ENCODE results near the gene HSPA9. TPM values are rescaled to one million over a fixed set of nuclear protein-coding genes. Genes with fewer than 3 reads are reported as not detected.
A peak's percentile ranks its signal among the peaks of the same experiment; 100 is the strongest.

Gene HSPA9
- total and polyA plus RNA-seq, 2 of the 8 experiments (the other 6 are each of a cell fraction or from before 2014, with no cell fraction given), result 191 to 395 TPM

- Histone ChIP-seq H3K23ac (ENCODE audit: insufficient read length) (no peak overlapping the region), H3K27me3 (replicated peaks in 1 of 4; ENCODE audit: control insufficient read depth in 3 of 4, extremely low read depth in 1 of 4, insufficient read depth in 3 of 4, low read length in 3 of 4) (no peaks in the 10 kb centered on the region), H2BK120ac (replicated peaks; ENCODE audit: low read depth, low read length) (no peak overlapping the region), H3K56ac (replicated peaks; ENCODE audit: insufficient read length, low read depth, low read length) (no peak overlapping the region), H2AK5ac (ENCODE audit: low read depth, low read length) (no peak overlapping the region), H2BK5ac (ENCODE audit: low read depth, low read length) (no peak overlapping the region), H2BK20ac (ENCODE audit: low read length) (no peak overlapping the region), H3K79me2 (ENCODE audit: control insufficient read depth in 1 of 2, insufficient read depth in 2 of 2, low read length in 2 of 2) (peaks cover 65 to 91% of the 10 kb centered on the region in 2 experiments), H3K14ac (ENCODE audit: insufficient read length) (no peak overlapping the region), H4K20me1 (replicated peaks in 1 of 2; ENCODE audit: control insufficient read depth in 1 of 2, insufficient read depth in 2 of 2, low read length in 2 of 2) (peaks cover 8 to 10% of the 10 kb centered on the region in 2 experiments), H3K36me3 (ENCODE audit: control insufficient read depth in 2 of 4, insufficient read depth in 4 of 4, low read length in 3 of 4) (peaks cover 0 to 40% (median 5%) of the 10 kb centered on the region in 4 experiments; a peak in 3 of 8 replicates), H3K27ac (ENCODE audit: low read depth, low read length) (no peak overlapping the region), H3K18ac (ENCODE audit: extremely low read depth, low read length) (no peak overlapping the region), H4K91ac (replicated peaks; ENCODE audit: insufficient read length, low read length) (no peak overlapping the region), H2AFZ (ENCODE audit: low read length) (no peak overlapping the region), H3K4me2 (ENCODE audit: insufficient read depth in 1 of 2, low read depth in 2 of 2, low read length in 2 of 2) (no peak overlapping the region), H3K23me2 (ENCODE audit: low read depth, low read length) (peaks cover 15% of the 10 kb centered on the region), H3K9me3 (ENCODE audit: insufficient read depth in 2 of 2, low read depth in 1 of 2, low read length in 1 of 2) (no peaks in the 10 kb centered on the region), H3K4ac (replicated peaks; ENCODE audit: insufficient read length, low read depth, low read length) (no peak overlapping the region), H3K9ac (replicated peaks in 1 of 4; ENCODE audit: extremely low read depth in 1 of 4, low read depth in 3 of 4, low read length in 3 of 4) (no peak overlapping the region), H2BK15ac (ENCODE audit: low read length) (no peak overlapping the region), H3K79me1 (ENCODE audit: low read depth, low read length) (peaks cover 4% of the 10 kb centered on the region; the same call in 1 of the 2 replicates), H4K8ac (ENCODE audit: extremely low read depth, insufficient read depth, low read length) (no peak overlapping the region), H4K5ac (ENCODE audit: insufficient read length, low read depth, low read length) (no peak overlapping the region), H3K4me1 (replicated peaks in 1 of 4; ENCODE audit: control insufficient read depth in 3 of 4, insufficient read depth in 4 of 4, low read length in 3 of 4) (peaks cover 0 to 13% (median 2%) of the 10 kb centered on the region in 4 experiments; a peak in 4 of 7 replicates), H3K4me3 (ENCODE audit: extremely low read depth in 1 of 4, insufficient read depth in 2 of 4, low read depth in 3 of 4, low read length in 4 of 4) (no peak overlapping the region), H2BK12ac (ENCODE audit: low read depth, low read length) (no peak overlapping the region)
- FAIRE-seq, result no peak
- ChIA-PET POLR2A (ENCODE audit: partially characterized antibody) (interaction anchor here (0.7 to 8.1 kb wide), 7 partner anchors 8 to 80 kb away, joined by 3 to 106 read pairs (median 4); no protein-coding TSS in a partner anchor), CTCF (ENCODE audit: partially characterized antibody) (interaction anchor here (1.2 to 1.3 kb wide), 3 partner anchors 9 to 37 kb away, joined by 3 read pairs; no protein-coding TSS in a partner anchor)
- TF ChIP-seq JUND (IDR thresholded peaks at IDR 0.05; ENCODE audit: low read length) (no peak), POLR2A (IDR thresholded peaks at IDR 0.05; ENCODE audit: control extremely low read depth in 1 of 2, low read depth in 2 of 2, low read length in 2 of 2) (peak in 1 of 2 experiments; percentile 41; a peak in 1 of 3 replicates), CEBPB (IDR thresholded peaks at IDR 0.05; ENCODE audit: low read depth, low read length) (no peak)
- DNase-seq (ENCODE audit: low read depth in 1 of 2, low spot score in 2 of 2), result no peak
These were observed 35.4 kb downstream of the HSPA9 start for GRCh38 chr5:138539791-138540190.
